ENCODE results near the gene RPL28. TPM values are rescaled to one million over a fixed set of nuclear protein-coding genes. Genes with fewer than 3 reads are reported as not detected.

Gene RPL28
- total RNA-seq, 4 donors from 2014 or later = 466 to 875 (median 590) TPM

DNA sequence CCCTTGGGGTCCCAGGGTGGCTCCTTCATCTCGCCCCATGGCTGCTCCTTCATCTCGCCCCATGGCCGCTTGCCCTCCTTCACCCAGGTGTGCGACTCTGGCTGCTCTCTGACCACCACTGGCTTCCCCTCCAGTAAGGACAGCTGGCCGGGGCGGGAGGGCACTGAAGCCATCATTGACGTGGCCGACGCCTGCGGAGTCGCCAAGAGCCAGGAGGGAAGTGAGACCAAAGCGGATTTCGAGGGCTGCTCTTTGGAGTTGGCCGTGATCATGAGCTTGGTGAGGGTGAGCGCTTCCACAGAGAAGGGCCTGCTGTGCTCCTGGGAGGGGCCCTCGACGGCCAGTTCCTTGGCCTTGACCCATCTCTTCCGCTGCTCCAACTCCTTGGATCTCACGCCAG lies 27.2 kb upstream of the RPL28 start:
- WGBS, 2 donors = 86 to 90% methylated on average over 16 to 19 of the region's 19 CpGs
- no peak overlapping the region for H3K4me3 ChIP-seq (ENCODE audit: low read depth, poor library complexity, severe bottlenecking)
- TF ChIP-seq POLR2A (IDR thresholded peaks at IDR 0.05) = no peak
- TF ChIP-seq, protein P1, sequence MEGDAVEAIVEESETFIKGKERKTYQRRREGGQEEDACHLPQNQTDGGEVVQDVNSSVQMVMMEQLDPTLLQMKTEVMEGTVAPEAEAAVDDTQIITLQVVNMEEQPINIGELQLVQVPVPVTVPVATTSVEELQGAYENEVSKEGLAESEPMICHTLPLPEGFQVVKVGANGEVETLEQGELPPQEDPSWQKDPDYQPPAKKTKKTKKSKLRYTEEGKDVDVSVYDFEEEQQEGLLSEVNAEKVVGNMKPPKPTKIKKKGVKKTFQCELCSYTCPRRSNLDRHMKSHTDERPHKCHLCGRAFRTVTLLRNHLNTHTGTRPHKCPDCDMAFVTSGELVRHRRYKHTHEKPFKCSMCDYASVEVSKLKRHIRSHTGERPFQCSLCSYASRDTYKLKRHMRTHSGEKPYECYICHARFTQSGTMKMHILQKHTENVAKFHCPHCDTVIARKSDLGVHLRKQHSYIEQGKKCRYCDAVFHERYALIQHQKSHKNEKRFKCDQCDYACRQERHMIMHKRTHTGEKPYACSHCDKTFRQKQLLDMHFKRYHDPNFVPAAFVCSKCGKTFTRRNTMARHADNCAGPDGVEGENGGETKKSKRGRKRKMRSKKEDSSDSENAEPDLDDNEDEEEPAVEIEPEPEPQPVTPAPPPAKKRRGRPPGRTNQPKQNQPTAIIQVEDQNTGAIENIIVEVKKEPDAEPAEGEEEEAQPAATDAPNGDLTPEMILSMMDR (IDR thresholded peaks at IDR 0.05) = no peak
- intact Hi-C loops (cut with DNase I; ENCODE audit: low total_unique reads) = no loop called here
- DNase-seq (ENCODE audit: low spot score in 2 of 2) = no peak

DNA sequence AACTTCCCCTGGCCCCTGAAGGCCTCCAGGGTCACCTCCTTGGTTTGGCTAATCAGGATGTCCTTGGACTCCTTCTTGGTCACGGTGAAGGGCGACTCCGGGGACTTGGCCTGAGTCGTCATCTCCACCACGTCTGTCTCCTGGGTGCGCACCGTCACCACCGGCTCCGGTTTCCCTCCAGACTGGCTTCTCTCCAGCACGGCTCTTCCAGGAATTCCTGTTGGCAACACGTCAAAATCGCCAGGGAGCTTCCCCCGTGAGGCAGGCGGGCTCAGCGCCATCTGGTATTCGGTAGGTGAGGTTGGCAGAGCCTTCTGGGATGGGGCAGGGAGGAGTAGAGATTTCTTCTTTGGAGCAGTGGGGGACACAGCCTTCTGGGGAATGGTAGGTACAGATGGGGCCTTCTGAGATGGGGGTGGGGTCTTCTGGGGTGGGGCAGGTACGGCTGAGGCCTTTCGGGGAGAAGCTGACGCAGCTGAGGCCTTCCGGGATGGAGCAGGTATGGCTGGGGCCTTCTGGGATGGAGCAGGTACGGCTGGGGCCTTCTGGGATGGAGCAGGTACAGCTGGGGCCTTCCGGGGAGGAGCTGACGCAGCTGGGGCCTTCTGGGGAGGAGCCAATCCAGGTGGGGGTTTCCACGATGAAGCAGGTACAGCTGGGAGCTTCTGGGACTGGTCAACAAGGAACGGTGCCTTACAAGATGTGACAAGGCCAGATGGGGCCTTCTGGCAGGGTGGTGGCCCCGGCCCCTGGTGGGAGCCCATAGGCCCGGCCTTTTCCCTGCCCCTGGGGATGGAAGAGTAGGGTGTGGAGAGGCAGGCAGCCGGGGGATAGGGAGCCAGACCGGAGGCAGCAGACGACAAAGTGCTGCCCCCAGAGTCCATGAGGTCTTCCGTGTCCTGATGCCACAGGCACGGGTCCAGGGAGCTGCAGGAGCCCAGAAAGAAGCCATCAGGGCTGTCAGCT lies 26.5 kb upstream of the RPL28 start:
- WGBS, 2 donors = 67 to 77% methylated on average over 30 to 32 of the region's 32 CpGs
- TF ChIP-seq, protein P1 (IDR thresholded peaks at IDR 0.05) = no peak
- TF ChIP-seq POLR2A (IDR thresholded peaks at IDR 0.05) = no peak
- no peak for DNase-seq (ENCODE audit: low spot score in 2 of 2)
- no peak overlapping the region for H3K4me3 ChIP-seq (ENCODE audit: low read depth, poor library complexity, severe bottlenecking)
- intact Hi-C loops (cut with DNase I; ENCODE audit: low total_unique reads) = no loop called here

DNA sequence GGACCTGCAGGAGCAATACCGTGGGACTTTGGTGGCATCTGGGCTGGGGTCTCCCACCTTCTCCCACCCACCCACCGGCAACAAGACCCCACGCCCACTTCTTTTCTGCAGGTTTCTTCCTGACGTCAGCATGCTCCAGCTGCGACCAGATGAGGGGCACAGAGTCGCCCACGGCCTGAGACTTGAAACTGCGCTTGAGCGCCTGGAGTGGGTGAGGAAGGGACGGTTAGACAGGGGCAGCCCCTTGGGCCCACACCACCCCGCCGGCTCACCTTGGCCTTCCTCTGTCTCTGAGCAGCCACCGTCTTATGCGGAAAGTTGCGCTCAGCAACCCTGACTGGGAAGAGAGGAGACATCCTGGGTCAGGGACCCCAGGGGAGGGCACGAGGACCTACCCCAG lies 24.8 kb upstream of the RPL28 start:
- DNase-seq (ENCODE audit: low spot score in 2 of 2) = no peak
- TF ChIP-seq POLR2A (IDR thresholded peaks at IDR 0.05) = no peak
- TF ChIP-seq, protein P1 (IDR thresholded peaks at IDR 0.05) = no peak

DNA sequence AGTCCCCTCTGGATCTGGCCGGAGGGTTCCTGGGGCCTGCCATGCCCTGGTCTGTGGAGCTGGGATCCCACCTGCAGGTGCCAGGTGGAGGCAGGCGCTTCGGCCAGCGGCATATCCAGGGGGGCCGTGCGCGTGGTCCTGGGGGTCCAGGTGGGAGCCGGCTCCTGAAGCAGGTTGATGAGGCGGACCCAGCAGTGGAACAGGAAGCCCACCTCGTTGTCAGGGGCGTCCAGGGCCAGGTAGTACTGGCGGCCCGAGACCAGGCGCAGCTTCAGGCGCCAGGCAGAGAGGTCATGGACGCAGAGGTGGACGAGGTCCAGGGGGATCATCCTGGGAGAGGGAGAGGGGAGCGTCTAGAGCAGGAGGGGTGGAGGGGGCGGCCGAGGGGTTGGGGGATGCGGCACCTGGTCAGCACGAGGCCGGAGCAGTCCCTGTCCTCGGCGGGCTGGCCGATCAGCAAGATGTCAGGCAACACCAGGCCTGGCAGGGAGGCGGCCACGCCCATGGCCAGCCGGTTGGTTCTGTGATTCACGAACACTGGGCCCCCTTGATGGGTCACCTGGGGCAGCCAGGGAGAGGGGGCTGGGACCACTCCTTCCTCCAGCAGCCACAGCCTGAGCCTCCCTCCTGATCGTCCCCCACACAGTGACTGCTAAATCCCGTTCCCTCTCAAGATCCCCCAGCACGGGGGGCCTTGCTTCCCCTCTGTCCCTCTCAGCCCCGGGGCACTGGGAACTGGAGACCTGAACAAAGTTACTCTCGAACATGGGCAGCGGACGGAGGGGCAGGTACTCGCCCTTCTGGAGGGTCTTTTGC lies 23.4 kb upstream of the RPL28 start:
- 73 to 89% methylated on average over 37 to 38 of the region's 38 CpGs for WGBS, 2 donors

More for the DNA sequence above, 24.8 kb upstream of the RPL28 start:
- intact Hi-C loops (cut with DNase I; ENCODE audit: low total_unique reads) = no loop called here
- H3K4me3 ChIP-seq (ENCODE audit: low read depth, poor library complexity, severe bottlenecking) = no peak overlapping the region
- WGBS, 2 donors = 91% methylated on average over 16 of the region's 16 CpGs

DNA sequence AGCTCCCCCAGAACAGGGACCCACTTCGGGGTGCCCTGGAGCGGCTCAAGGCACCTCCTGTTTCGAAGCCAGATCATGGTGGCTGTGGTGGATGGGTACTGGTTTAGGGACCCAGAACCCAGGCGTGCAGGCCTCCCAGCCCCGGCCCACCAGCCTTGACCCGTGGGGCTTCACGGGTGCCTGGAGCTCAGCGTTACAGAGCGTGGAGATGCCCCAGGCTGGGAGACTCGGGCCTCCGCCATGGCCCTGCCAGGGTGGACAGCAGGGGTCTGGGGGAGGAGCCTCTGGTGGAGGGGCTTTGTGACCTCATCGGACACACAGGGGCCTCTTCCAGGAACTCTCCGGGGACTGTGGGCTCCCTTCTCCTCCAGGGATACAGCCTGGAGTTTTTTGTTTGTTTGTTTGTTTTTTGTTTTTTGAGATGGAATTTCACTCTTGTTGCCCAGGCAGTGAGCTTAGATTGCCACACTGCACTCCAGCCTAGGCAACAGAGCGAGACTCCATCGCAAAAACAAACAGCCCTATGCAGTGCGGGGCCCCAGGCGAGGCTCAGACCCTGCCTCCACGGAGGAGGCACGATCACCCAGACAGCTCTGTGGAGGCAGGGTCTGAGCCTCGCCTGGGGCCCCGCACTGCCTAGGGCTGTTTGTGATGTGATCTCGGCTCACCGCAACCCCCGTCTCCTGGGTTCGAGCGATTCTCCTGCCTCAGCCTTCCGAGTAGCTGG lies 22.6 kb upstream of the RPL28 start, which contains the start of gene GARIN5B:
Gene GARIN5B (minus strand): TSS at position 271 of the 727 bp plus-strand sequence. CDS start 194 bp downstream, at position 77.
- no peak for DNase-seq (ENCODE audit: low spot score in 2 of 2)
- intact Hi-C loops (cut with DNase I; ENCODE audit: low total_unique reads) = no loop called here
- no peak for TF ChIP-seq POLR2A (IDR thresholded peaks at IDR 0.05)
- TF ChIP-seq, protein P1 (IDR thresholded peaks at IDR 0.05) = no peak
- no peak within 1 kb of the TSS for H3K4me3 ChIP-seq (ENCODE audit: low read depth, poor library complexity, severe bottlenecking)
- WGBS, 2 donors = 83 to 84% methylated on average over 23 to 27 of the region's 27 CpGs

More for the DNA sequence above, 23.4 kb upstream of the RPL28 start:
- H3K4me3 ChIP-seq (ENCODE audit: low read depth, poor library complexity, severe bottlenecking) = no peak overlapping the region
- intact Hi-C loops (cut with DNase I; ENCODE audit: low total_unique reads) = no loop called here
- DNase-seq (ENCODE audit: low spot score in 2 of 2) = no peak
- no peak for TF ChIP-seq POLR2A (IDR thresholded peaks at IDR 0.05)
- TF ChIP-seq, protein P1 (IDR thresholded peaks at IDR 0.05) = no peak
